B cell (primary cell): Measurements from ENCODE around the gene RNF126. TPM values are rescaled to one million over a fixed set of nuclear protein-coding genes. Genes with fewer than 3 reads are reported as not detected.

Experiments
- ATAC-seq: fragments of 200-7000 bp; cut with Tn5 transposase; one replicate; pipeline ENCODE4 v1.10.0; 2021; ENCODE audit warnings: low read depth, mild to moderate bottlenecking, moderate number of reproducible peaks, moderate library complexity
- CTCF ChIA-PET: fragments of 350-600 bp; sonication (Branson Sonifier 250); formaldehyde crosslinking; loops from one replicate; lab custom pipeline; 2021; ENCODE audit warnings: antibody characterized with exemption, inconsistent platforms; lab: Charles Lee
- POLR2A ChIA-PET: fragments of 350-600 bp; sonication (Branson Sonifier 250); formaldehyde crosslinking; loops from one replicate; lab custom pipeline; 2021; ENCODE audit warnings: antibody characterized with exemption; lab: Charles Lee
- DNase-seq: peaks from one replicate; pipeline ENCODE4 v3.0.0; 2013
- H2AFZ ChIP-seq: 2 replicates; pipeline ENCODE4 v1.6.1; 2012; ENCODE audit warnings: mild to moderate bottlenecking, low read depth, low read length; ENCODE audit not compliant: insufficient read depth, poor library complexity, severe bottlenecking
- H3K27ac ChIP-seq, 2 donors: 1 replicate in 1 of 2; 2 replicates in 1 of 2; pipeline ENCODE4 v1.5.1; 2012 to 2013; ENCODE audit warnings: low read length in 2 of 2, mild to moderate bottlenecking in 2 of 2, moderate library complexity in 1 of 2
- H3K27me3 ChIP-seq, 4 experiments: fragments of 200-600 bp in 1 of 4; sonication (generic) in 1 of 4; replicated peaks in 1 of 4; 1 replicate in 2 of 4; 2 replicates in 2 of 4; pipeline versions ENCODE4 v1.6.1 to v1.7.0; 2013 to 2016; ENCODE audit warnings: low read length in 3 of 4, mild to moderate bottlenecking in 2 of 4, mixed read lengths in 1 of 4, moderate library complexity in 1 of 4; ENCODE audit not compliant: insufficient read depth in 4 of 4, control insufficient read depth in 3 of 4; ENCODE audit errors: control extremely low read depth in 1 of 4
- H3K36me3 ChIP-seq, 2 experiments: replicated peaks in 1 of 2; 1 replicate in 1 of 2; 2 replicates in 1 of 2; pipeline versions ENCODE4 v1.6.1 to v1.7.1; 2013; ENCODE audit warnings: low read length in 1 of 2; ENCODE audit not compliant: insufficient read depth in 2 of 2, control insufficient read depth in 1 of 2; ENCODE audit errors: control extremely low read depth in 1 of 2, extremely low read depth in 1 of 2
- H3K4me1 ChIP-seq, 2 donors: fragments of 200-600 bp in 1 of 2; sonication (generic) in 1 of 2; 1 replicate in 1 of 2; 2 replicates in 1 of 2; pipeline versions ENCODE4 v1.5.1 to v1.6.1; 2013 to 2017; ENCODE audit warnings: low read length in 2 of 2; ENCODE audit not compliant: control insufficient read depth in 2 of 2, insufficient read depth in 2 of 2
- H3K4me2 ChIP-seq: replicated peaks from 2 replicates; pipeline ENCODE3; 2012; ENCODE audit warnings: mild to moderate bottlenecking, low read depth, low read length; ENCODE audit not compliant: poor library complexity, severe bottlenecking
- H3K4me3 ChIP-seq, 5 experiments: fragments of 200-600 bp in 1 of 5; sonication (generic) in 1 of 5; 1 replicate in 3 of 5; 2 replicates in 2 of 5; pipeline versions ENCODE4 v1.5.1 to v1.7.0; 2011 to 2016; ENCODE audit warnings: low read length in 4 of 5, mild to moderate bottlenecking in 4 of 5, low read depth in 2 of 5, control low read depth in 1 of 5, moderate library complexity in 1 of 5; ENCODE audit not compliant: insufficient read depth in 1 of 5; ENCODE audit errors: control extremely low read depth in 1 of 5, extremely low read depth in 1 of 5
- H3K79me2 ChIP-seq: fragments of 200-600 bp; sonication (generic); one replicate; pipeline ENCODE4 v1.6.0; 2016; ENCODE audit warnings: low read length; ENCODE audit not compliant: control insufficient read depth, insufficient read depth
- H3K9ac ChIP-seq: fragments of 200-600 bp; sonication (generic); 2 replicates; pipeline ENCODE4 v1.6.1; 2017; ENCODE audit warnings: mild to moderate bottlenecking, low read length, moderate library complexity
- H3K9me3 ChIP-seq, 3 donors: one replicate each; pipeline versions ENCODE4 v1.6.1 to v1.7.1; 2013; ENCODE audit warnings: low read length in 2 of 3; ENCODE audit not compliant: control insufficient read depth in 2 of 3, insufficient read depth in 1 of 3; ENCODE audit errors: control extremely low read depth in 1 of 3
- H4K20me1 ChIP-seq: 2 replicates; pipeline ENCODE4 v1.6.0; 2012; ENCODE audit warnings: mild to moderate bottlenecking, low read length; ENCODE audit not compliant: insufficient read depth, control insufficient read depth, poor library complexity, severe bottlenecking
- H3K27ac Mint-ChIP-seq: one replicate; pipeline ENCODE4 v1.8.0; 2021; ENCODE audit warnings: mixed read lengths
- H3K27me3 Mint-ChIP-seq: one replicate; pipeline ENCODE4 v1.8.0; 2021; ENCODE audit warnings: mixed read lengths
- H3K4me1 Mint-ChIP-seq: one replicate; pipeline ENCODE4 v1.8.0; 2021; ENCODE audit warnings: mixed read lengths
- H3K4me3 Mint-ChIP-seq: one replicate; pipeline ENCODE4 v1.8.0; 2021; ENCODE audit warnings: mixed read lengths
- H3K9me3 Mint-ChIP-seq: one replicate; pipeline ENCODE4 v1.8.0; 2022; ENCODE audit warnings: mixed read lengths; ENCODE audit not compliant: insufficient read depth
- EZH2 ChIP-seq: IDR thresholded peaks from 2 replicates; pipeline ENCODE4 v1.6.1; 2012; ENCODE audit warnings: borderline replicate concordance, low read depth, mild to moderate bottlenecking, moderate library complexity, low read length; ENCODE audit not compliant: insufficient read depth, poor library complexity, severe bottlenecking
- WGBS: methylation state at CpG from one replicate; pipeline ENCODE4 v1.1.5; 2013; ENCODE audit warnings: missing lambda C conversion rate; ENCODE audit not compliant: insufficient coverage; 5-methylcytosine and 5-hydroxymethylcytosine counted together
- intact Hi-C: fragments of 100-400 bp; cut with micrococcal nuclease; formaldehyde crosslinking; loops from one replicate; pipeline ENCODE4 v1.10.0; 2022
- polyA plus RNA-seq: library from polyadenylated mRNA; depleted of rRNA; stranded (reverse); fragments of >200 nt; gene quantifications from 2 replicates; pipeline ENCODE4 v1.2.3, GENCODE V29; 2012
- total RNA-seq, 2 donors: library from RNA; stranded (reverse); fragments of 120-200 nt in 1 of 2; gene quantifications; 1 replicate in 1 of 2; 2 replicates in 1 of 2; pipeline versions ENCODE4 v1.2.3 to v1.2.4, GENCODE V29; 2013 to 2022
- TF ChIP-seq, protein P1 (sequence below): fragments of 200-600 bp; IDR thresholded peaks from one replicate; pipeline ENCODE4 v1.8.0; 2022; ENCODE audit warnings: antibody characterized with exemption, mild to moderate bottlenecking

The RNF126 gene
- total and polyA plus RNA-seq, 2 donors (not counting 1 experiment from before 2014, with no cell fraction given) = 74.3 to 118 TPM

DNA sequence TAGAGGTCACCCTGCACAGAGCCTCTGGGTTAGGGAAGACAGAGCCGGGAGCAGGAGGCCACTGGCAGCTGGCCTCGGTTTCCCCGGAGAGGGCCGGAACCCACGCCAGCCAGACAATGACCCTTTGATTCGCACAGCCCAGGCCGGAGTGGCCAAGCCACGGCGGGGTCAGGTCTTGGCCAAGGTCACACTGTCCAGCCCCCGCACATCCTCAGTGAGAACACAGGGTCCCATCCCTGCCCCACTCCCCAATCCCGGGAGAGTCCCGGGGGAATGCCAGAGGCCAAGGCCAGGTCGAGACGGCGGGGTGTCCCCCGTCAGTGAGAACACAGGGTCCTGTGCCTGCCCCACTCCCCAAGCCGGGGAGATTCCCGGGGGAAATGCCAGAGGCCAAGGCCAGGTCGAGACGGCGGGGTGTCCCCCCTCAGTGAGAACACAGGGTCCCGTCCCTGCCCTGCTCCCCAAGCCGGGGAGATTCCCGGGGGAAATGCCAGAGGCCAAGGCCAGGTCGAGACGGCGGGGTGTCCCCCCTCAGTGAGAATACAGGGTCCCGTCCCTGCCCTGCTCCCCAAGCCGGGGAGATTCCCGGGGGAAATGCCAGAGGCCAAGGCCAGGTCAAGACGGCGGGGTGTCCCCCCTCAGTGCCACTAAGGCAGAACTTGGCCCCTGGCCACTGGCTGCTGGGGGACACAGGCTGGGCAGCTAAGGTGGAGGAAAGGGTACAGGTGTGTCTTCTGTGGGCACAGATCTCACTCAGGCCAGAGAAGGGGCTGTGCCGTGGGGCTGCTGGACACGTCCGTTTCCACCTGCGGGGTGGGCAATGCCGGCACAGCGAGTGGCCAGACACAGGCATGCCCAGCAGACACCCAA lies 11.5 kb upstream of the RNF126 start:
- Histone ChIP-seq H4K20me1 (peaks cover 18% of the 10 kb centered on the region), H3K4me2 (no peak overlapping the region), H3K4me3 (no peak overlapping the region), H3K27me3 (peaks cover 0 to 46% (median 12%) of the 10 kb centered on the region in 4 experiments), H3K4me1 (peaks cover 11% of the 10 kb centered on the region in 2 donors), H3K9me3 (peaks cover 0 to 22% (median 0%) of the 10 kb centered on the region in 3 donors), H3K36me3 (no peaks in the 10 kb centered on the region), H3K27ac (no peak overlapping the region), H3K9ac (no peak overlapping the region), H3K79me2 (no peaks in the 10 kb centered on the region), H2AFZ (no peak overlapping the region)
- no peaks in the 10 kb centered on the region for H3K9me3 Mint-ChIP-seq
- ChIA-PET POLR2A (no interaction called here), CTCF (no interaction called here)
- H3K27me3 Mint-ChIP-seq = peaks cover 14% of the 10 kb centered on the region
- no peak overlapping the region for H3K4me3 Mint-ChIP-seq
- no peak overlapping the region for H3K27ac Mint-ChIP-seq
- intact Hi-C loops = no loop called here
- WGBS = 79% methylated on average over 34 of the region's 38 CpGs
- peaks cover 9% of the 10 kb centered on the region for H3K4me1 Mint-ChIP-seq
- no peak for ATAC-seq
- TF ChIP-seq, protein P1, sequence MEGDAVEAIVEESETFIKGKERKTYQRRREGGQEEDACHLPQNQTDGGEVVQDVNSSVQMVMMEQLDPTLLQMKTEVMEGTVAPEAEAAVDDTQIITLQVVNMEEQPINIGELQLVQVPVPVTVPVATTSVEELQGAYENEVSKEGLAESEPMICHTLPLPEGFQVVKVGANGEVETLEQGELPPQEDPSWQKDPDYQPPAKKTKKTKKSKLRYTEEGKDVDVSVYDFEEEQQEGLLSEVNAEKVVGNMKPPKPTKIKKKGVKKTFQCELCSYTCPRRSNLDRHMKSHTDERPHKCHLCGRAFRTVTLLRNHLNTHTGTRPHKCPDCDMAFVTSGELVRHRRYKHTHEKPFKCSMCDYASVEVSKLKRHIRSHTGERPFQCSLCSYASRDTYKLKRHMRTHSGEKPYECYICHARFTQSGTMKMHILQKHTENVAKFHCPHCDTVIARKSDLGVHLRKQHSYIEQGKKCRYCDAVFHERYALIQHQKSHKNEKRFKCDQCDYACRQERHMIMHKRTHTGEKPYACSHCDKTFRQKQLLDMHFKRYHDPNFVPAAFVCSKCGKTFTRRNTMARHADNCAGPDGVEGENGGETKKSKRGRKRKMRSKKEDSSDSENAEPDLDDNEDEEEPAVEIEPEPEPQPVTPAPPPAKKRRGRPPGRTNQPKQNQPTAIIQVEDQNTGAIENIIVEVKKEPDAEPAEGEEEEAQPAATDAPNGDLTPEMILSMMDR = no peak
- TF ChIP-seq EZH2 = no peak
- no peak for DNase-seq

DNA sequence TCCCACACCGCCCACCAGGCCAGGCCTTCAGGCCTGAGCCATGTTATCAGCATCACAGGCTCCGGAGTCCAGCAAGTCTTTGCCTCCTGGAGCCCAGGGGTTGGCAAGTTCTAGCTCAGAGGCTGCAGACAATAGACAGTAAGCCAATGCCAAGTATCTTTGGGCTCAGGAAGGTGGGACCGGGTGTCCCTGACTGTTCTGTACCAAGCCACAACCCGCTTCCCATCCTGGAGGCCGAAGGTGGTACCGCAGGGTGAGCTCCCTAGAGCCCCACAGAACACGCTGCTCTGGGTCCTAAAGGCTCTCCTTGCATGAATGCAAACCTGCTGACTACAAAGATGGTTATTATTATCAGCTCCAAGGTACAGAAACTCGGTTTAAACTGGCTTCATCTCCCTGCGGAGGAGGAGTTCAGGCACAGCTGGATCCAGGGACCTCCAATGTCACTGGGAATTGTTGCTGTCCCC lies 7.6 kb upstream of the RNF126 start:
- Histone ChIP-seq H3K27ac (no peak overlapping the region), H3K36me3 (no peaks in the 10 kb centered on the region), H4K20me1 (no peaks in the 10 kb centered on the region), H3K4me3 (no peak overlapping the region), H3K4me2 (no peak overlapping the region), H3K79me2 (no peaks in the 10 kb centered on the region), H3K27me3 (peaks cover 0 to 28% (median 7%) of the 10 kb centered on the region in 4 experiments), H3K4me1 (peaks cover 1 to 3% of the 10 kb centered on the region in 2 donors), H3K9me3 (peaks cover 0 to 12% (median 0%) of the 10 kb centered on the region in 3 donors), H2AFZ (no peak overlapping the region), H3K9ac (no peak overlapping the region)
- ATAC-seq (no peak), DNase-seq (no peak)
- Mint-ChIP-seq H3K27me3 (peaks cover 18% of the 10 kb centered on the region), H3K27ac (no peak overlapping the region), H3K4me3 (no peak overlapping the region), H3K4me1 (peaks cover 3% of the 10 kb centered on the region), H3K9me3 (no peaks in the 10 kb centered on the region)
- intact Hi-C loops = no loop called here
- WGBS = 78% methylated on average over 9 of the region's 9 CpGs
- CTCF ChIA-PET = interaction anchor here (2.4 kb wide), 1 partner anchor 63 kb away, joined by 8 read pairs; no protein-coding TSS in a partner anchor
- POLR2A ChIA-PET = interaction anchor here (0.6 to 0.7 kb wide), 2 partner anchors 94 to 705 kb away, joined by 4 to 7 read pairs; no protein-coding TSS in a partner anchor
- TF ChIP-seq, protein P1 = no peak
- TF ChIP-seq EZH2 = no peak
